ENCODE results near the gene ZNF541. TPM values are rescaled to one million over a fixed set of nuclear protein-coding genes. Genes with fewer than 3 reads are reported as not detected.
"Not testable (repeated sequence)": the region's sequence is repeated elsewhere in the genome, so short reads cannot be mapped to it uniquely, and the experiment has no call there.

The ZNF541 gene
- total RNA-seq, 6 donors from 2014 or later = 0.20 to 2.1 (median 0.42) TPM

DNA sequence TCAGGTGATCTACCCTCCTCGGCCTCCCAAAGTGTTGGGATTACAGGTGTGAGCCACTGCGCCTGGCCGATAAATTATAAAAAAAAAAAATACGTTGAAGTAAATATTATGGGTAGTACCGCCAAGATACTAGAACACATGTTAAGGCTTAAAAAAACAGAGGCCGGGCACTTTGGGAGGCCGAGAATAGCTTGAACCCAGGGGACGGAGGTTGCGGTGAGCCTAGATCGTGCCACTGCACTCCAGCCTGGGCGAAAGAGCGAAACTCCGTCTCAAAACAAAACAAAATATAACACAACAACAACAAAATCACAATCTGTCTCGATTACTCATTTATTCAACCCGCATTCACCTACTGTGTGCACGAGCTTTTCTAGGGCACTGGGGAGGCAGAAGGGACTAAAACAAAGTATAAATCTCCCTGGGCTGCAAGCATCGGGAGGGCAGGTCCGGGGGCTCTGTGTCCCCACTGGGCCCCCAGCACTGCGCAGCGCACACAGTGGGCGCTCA, 34.7 kb upstream of the ZNF541 start:
- DNase-seq = no peak
- Histone ChIP-seq H3K4me1 (peaks cover 22 to 36% (median 32%) of the 10 kb centered on the region in 4 donors), H3K27ac (peak overlapping the region; percentile 94 to 100 (median 97)), H3K27me3 (no peaks in the 10 kb centered on the region), H3K4me3 (peak overlapping the region; percentile 67 to 98 (median 93)), H3K9me3 (no peaks in the 10 kb centered on the region), H3K36me3 (peaks cover 0 to 4% (median 0%) of the 10 kb centered on the region in 4 donors)
- no peak for TF ChIP-seq EP300 (IDR thresholded peaks at IDR 0.05)
- TF ChIP-seq POLR2AphosphoS5 (IDR thresholded peaks at IDR 0.05) = no peak
- no peak for TF ChIP-seq POLR2A (IDR thresholded peaks at IDR 0.05)
- TF ChIP-seq, protein P1, sequence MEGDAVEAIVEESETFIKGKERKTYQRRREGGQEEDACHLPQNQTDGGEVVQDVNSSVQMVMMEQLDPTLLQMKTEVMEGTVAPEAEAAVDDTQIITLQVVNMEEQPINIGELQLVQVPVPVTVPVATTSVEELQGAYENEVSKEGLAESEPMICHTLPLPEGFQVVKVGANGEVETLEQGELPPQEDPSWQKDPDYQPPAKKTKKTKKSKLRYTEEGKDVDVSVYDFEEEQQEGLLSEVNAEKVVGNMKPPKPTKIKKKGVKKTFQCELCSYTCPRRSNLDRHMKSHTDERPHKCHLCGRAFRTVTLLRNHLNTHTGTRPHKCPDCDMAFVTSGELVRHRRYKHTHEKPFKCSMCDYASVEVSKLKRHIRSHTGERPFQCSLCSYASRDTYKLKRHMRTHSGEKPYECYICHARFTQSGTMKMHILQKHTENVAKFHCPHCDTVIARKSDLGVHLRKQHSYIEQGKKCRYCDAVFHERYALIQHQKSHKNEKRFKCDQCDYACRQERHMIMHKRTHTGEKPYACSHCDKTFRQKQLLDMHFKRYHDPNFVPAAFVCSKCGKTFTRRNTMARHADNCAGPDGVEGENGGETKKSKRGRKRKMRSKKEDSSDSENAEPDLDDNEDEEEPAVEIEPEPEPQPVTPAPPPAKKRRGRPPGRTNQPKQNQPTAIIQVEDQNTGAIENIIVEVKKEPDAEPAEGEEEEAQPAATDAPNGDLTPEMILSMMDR (IDR thresholded peaks at IDR 0.05) = no peak
- 42 to 45% methylated on average over 21 of the region's 21 CpGs for WGBS, 2 donors
- no peak for ATAC-seq (ENCODE audit: low FRiP score in 2 of 2)

DNA sequence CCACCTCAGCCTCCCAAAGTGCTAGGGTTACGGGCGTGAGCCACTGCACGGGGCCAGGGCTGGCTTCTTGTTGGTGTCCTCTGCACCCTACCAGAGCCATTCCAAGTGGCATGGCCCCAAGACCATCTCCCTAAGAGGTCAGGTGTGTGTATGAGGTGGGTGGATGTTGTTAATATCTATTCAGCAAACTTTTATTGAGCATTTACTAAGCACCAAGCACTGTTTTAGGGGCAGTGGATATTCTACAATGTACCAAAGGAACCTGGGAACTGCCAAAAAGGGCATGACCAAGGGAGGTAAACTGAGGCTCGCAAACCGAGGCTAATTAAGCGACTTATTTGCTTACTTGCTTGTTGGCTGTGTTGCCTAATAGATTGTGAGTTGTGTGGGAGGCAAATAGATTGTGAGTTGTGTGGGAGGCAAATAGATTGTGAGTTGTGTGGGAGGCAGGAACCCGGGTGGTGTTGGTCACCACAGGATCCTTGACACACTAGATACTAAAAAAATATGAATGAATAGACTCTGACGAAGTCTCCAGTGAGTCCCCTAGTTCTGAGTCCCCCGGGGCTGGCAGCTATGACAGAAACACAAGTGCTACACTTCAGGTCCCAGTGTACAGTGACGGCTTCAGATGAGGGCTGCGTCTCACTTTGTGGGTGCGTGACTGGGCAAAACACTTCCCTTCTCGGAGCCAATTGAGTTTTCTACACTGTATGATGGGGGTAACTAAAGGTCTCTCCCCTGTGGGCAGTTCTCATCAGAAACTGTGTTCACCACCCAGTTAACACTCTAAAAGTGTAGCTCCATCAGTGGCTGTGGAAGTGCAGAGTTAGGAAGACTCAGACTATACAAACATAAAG, 31.0 kb upstream of the ZNF541 start:
- no peak for TF ChIP-seq POLR2A (IDR thresholded peaks at IDR 0.05)
- no peak for TF ChIP-seq POLR2AphosphoS5 (IDR thresholded peaks at IDR 0.05)
- TF ChIP-seq, protein P1 (IDR thresholded peaks at IDR 0.05) = no peak
- no peak for TF ChIP-seq EP300 (IDR thresholded peaks at IDR 0.05)
- ATAC-seq (ENCODE audit: low FRiP score in 2 of 2) (no peak), DNase-seq (no peak)
- Histone ChIP-seq H3K9me3 (no peaks in the 10 kb centered on the region), H3K4me3 (no peak overlapping the region), H3K27ac (no peak overlapping the region), H3K27me3 (no peaks in the 10 kb centered on the region), H3K36me3 (no peaks in the 10 kb centered on the region), H3K4me1 (peaks cover 23 to 28% (median 25%) of the 10 kb centered on the region in 4 donors)
- 60 to 68% methylated on average over 12 to 13 of the region's 13 CpGs for WGBS, 2 donors

DNA sequence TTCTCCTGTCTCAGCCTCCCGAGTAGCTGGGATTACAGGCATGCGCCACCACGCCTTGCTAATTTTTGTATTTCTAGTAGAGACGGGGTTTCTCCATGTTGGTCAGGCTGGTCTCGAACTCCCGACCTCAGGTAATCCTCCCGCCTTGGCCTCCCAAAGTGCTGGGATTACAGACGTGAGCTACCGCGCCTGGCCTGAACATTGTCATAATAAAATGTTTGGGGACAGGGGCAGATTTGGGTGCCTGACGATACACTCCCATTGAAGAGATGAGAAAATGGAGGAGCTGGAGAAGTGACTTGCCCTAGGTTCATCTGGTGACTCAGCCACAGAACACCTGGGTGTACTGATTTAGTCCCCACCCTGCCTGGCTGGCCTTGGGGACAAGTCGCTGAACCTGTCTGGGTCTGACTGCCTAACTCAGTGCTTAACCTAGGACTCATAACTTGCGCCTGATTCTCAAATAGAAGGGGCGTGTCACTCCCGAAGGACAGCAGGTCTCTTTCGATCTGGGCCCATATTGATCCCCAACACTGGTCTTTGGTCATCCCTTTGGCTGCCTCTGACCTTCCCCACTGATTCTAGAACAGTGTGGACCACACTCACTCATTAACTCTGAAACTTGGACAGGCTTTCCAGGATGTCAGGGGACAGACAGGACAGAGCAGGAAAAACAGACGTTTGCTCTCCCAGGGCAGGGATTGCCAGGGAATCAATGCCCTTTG, 28.4 kb upstream of the ZNF541 start:
- TF ChIP-seq, protein P1 (IDR thresholded peaks at IDR 0.05) = no peak
- TF ChIP-seq POLR2A (IDR thresholded peaks at IDR 0.05) (no peak), POLR2AphosphoS5 (IDR thresholded peaks at IDR 0.05) (no peak), EP300 (IDR thresholded peaks at IDR 0.05) (no peak)
- Histone ChIP-seq H3K36me3 (no peaks in the 10 kb centered on the region), H3K27ac (peak overlapping the region; percentile 82 to 91 (median 88)), H3K27me3 (no peaks in the 10 kb centered on the region), H3K4me3 (peak overlapping the region in 3 of 4 donors; percentile 48 to 60 (median 60)), H3K9me3 (no peaks in the 10 kb centered on the region), H3K4me1 (peaks cover 17 to 27% (median 21%) of the 10 kb centered on the region in 4 donors)
- DNase-seq (no peak), ATAC-seq (ENCODE audit: low FRiP score in 2 of 2) (no peak)
- 79 to 82% methylated on average over 17 of the region's 17 CpGs for WGBS, 2 donors

DNA sequence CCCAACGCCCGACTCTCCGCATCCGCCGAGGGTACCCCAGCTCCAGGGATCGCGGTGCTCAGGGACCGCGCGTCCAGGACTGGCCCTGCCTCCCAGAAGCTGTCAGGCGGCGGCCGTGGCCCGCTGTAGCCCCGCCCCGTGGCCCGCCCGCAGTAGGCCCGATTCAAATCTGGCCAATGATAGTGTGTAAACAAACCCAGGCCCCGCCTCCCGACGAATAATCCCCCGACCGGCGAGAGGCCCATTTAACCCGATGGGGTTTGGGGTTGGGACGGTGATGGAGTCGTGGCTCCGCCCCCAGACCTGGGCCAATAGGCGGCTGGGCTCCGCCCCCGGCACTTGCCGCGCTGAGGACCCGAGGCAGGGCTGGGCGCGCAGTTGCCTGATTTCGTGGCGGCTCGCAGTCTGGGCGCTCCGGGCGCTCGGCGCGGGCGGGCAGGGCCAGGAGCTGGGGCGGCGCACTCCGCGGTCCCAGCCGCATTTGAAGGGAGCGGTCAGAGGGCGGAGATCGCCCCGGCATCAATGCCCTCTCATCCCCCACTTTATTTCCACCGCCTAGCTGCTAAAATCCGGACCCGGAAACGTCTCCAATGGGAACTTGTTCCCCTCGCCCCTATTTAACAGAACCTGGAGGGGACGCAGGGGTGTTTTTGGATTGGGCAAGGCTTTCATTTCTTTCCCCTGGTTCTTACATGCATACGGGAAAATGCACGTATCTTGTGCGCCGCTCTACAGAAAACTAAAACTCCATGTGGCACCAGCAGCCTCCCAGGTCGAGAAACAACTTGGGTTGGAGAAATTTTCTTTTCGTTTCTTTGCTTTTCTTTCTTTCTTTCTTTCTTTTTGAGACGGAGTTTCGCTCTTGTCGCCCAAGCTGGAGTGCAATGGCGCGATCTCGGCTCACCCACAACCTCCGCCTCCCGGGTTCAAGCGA, 27.6 kb upstream of the ZNF541 start:
- DNase-seq = peak; percentile 99
- H3K27ac ChIP-seq = peak overlapping the region; percentile 82 to 91 (median 88)
- H3K9me3 ChIP-seq = no peaks in the 10 kb centered on the region
- TF ChIP-seq EP300 (IDR thresholded peaks at IDR 0.05) (no peak), POLR2A (IDR thresholded peaks at IDR 0.05) (peak in 3 of 4 donors; percentile 76 to 95 (median 86)), POLR2AphosphoS5 (IDR thresholded peaks at IDR 0.05) (peak; percentile 54 to 89)
- TF ChIP-seq, protein P1 (IDR thresholded peaks at IDR 0.05) = peak in 1 of 6 experiments; percentile 10
- peak; percentile 99 to 100 for ATAC-seq (ENCODE audit: low FRiP score in 2 of 2)
- H3K4me3 ChIP-seq = peak overlapping the region; percentile 48 to 60 (median 58)
- no peaks in the 10 kb centered on the region for H3K27me3 ChIP-seq
- 6 to 20% methylated on average over 19 to 48 of the region's 77 CpGs for WGBS, 2 donors
- H3K4me1 ChIP-seq = peaks cover 17 to 27% (median 21%) of the 10 kb centered on the region in 4 donors
- H3K36me3 ChIP-seq = no peaks in the 10 kb centered on the region

DNA sequence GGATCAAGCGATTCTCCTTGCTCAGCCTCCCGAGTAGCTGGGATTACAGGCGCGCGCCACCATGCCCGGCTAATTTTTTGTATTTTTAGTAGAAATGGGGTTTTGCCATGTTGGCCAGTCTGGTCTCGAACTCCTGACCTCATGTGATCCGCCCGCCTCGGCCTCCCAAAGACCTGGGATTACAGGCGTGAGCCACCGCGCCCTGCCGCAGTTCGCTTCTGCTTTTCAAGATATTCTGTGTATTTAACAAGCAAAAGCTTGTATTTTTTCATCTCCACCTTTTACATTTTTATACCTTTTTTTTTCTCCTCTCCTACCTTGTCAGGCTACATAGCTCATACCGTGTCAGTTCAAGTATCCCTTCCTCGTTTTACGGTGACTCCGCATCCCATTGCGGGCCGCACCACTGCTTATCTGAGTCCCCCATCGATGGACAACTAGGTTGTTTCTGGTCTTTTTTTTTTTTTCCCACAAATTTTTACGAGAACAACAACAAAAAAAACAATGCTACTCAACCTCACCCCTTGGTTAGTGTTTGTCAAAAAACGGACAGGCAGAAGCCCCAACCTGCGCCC, 26.8 kb upstream of the ZNF541 start:
- WGBS, 2 donors = 37 to 38% methylated on average over 25 of the region's 25 CpGs

More for the DNA sequence above, 26.8 kb upstream of the ZNF541 start:
- H3K27me3 ChIP-seq; H3K36me3 ChIP-seq; H3K9me3 ChIP-seq; ATAC-seq (ENCODE audit: low FRiP score in 2 of 2): not testable (repeated sequence)
- Histone ChIP-seq H3K4me1 (peaks cover 17 to 27% (median 21%) of the 10 kb centered on the region in 4 donors), H3K27ac (peak overlapping the region; percentile 58 to 91 (median 88)), H3K4me3 (peak overlapping the region; percentile 3 to 60 (median 54))
- peak in 1 of 2 donors; percentile 73 for DNase-seq

All from upper lobe of left lung (tissue), 6 donors.